KMS-11 (cell line): ENCODE results near the gene PLA2G4E.

Experiments used
- H2AFZ ChIP-seq: fragments of 200-600 bp; sonication (generic); 2 replicates; pipeline ENCODE4 v1.6.1; 2016; ENCODE audit warnings: antibody characterized with exemption, mixed run types, low read depth
- H3K27ac ChIP-seq: fragments of 200-600 bp; sonication (generic); 2 replicates; pipeline ENCODE4 v1.6.1; 2016; ENCODE audit warnings: mild to moderate bottlenecking, mixed run types
- H3K27me3 ChIP-seq: fragments of 200-600 bp; sonication (generic); 2 replicates; pipeline ENCODE4 v1.6.1; 2017; ENCODE audit warnings: mild to moderate bottlenecking, low read depth, mixed run types, moderate library complexity; ENCODE audit not compliant: insufficient read depth
- H3K36me3 ChIP-seq: fragments of 200-600 bp; sonication (generic); 2 replicates; pipeline ENCODE4 v1.6.1; 2017; ENCODE audit warnings: mild to moderate bottlenecking, mixed run types; ENCODE audit not compliant: insufficient read depth
- H3K4me1 ChIP-seq: fragments of 200-600 bp; sonication (generic); 2 replicates; pipeline ENCODE4 v1.6.1; 2016; ENCODE audit warnings: mild to moderate bottlenecking, low read depth, mixed run types; ENCODE audit not compliant: poor library complexity, severe bottlenecking
- H3K4me2 ChIP-seq: fragments of 200-600 bp; sonication (generic); 2 replicates; pipeline ENCODE4 v1.7.0; 2016; ENCODE audit warnings: mild to moderate bottlenecking, mixed run types
- H3K4me3 ChIP-seq: fragments of 200-600 bp; sonication (generic); IDR thresholded peaks from 2 replicates; pipeline ENCODE4 v1.6.1; 2017; ENCODE audit warnings: low read depth, low read length, mixed read lengths; ENCODE audit not compliant: insufficient read depth
- H3K79me2 ChIP-seq: fragments of 200-600 bp; sonication (generic); 2 replicates; pipeline ENCODE4 v1.6.1; 2016; ENCODE audit warnings: low read depth, mixed run types; ENCODE audit not compliant: insufficient read depth
- H3K9ac ChIP-seq: fragments of 200-600 bp; sonication (generic); 2 replicates; pipeline ENCODE4 v1.6.1; 2016; ENCODE audit warnings: mild to moderate bottlenecking, mixed run types
- H4K20me1 ChIP-seq: fragments of 200-600 bp; sonication (generic); 2 replicates; pipeline ENCODE4 v1.6.1; 2016; ENCODE audit warnings: mild to moderate bottlenecking, mixed run types; ENCODE audit not compliant: insufficient read depth
- TF ChIP-seq, protein P1 (sequence below): fragments of 200-600 bp; sonication (generic); conservative IDR thresholded peaks from 2 replicates; pipeline ENCODE4 v1.6.1; 2017; ENCODE audit warnings: low read depth, mild to moderate bottlenecking, antibody characterized with exemption, low read length, moderate library complexity, mixed read lengths

PLA2G4E gene

GRCh38 chr15:41979493-41980266, 41.2 kb downstream of the PLA2G4E start:
- TF ChIP-seq, protein P1, sequence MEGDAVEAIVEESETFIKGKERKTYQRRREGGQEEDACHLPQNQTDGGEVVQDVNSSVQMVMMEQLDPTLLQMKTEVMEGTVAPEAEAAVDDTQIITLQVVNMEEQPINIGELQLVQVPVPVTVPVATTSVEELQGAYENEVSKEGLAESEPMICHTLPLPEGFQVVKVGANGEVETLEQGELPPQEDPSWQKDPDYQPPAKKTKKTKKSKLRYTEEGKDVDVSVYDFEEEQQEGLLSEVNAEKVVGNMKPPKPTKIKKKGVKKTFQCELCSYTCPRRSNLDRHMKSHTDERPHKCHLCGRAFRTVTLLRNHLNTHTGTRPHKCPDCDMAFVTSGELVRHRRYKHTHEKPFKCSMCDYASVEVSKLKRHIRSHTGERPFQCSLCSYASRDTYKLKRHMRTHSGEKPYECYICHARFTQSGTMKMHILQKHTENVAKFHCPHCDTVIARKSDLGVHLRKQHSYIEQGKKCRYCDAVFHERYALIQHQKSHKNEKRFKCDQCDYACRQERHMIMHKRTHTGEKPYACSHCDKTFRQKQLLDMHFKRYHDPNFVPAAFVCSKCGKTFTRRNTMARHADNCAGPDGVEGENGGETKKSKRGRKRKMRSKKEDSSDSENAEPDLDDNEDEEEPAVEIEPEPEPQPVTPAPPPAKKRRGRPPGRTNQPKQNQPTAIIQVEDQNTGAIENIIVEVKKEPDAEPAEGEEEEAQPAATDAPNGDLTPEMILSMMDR: no peak
- H2AFZ ChIP-seq: no peak overlapping the region
- H3K79me2 ChIP-seq: no peaks in the 10 kb centered on the region
- H3K27me3 ChIP-seq: no peaks in the 10 kb centered on the region
- no peak overlapping the region for H3K4me2 ChIP-seq
- no peaks in the 10 kb centered on the region for H3K36me3 ChIP-seq
- no peaks in the 10 kb centered on the region for H4K20me1 ChIP-seq
- H3K4me3 ChIP-seq: no peak overlapping the region
- no peak overlapping the region for H3K27ac ChIP-seq
- H3K4me1 ChIP-seq: no peaks in the 10 kb centered on the region
- H3K9ac ChIP-seq: no peak overlapping the region

DNA sequence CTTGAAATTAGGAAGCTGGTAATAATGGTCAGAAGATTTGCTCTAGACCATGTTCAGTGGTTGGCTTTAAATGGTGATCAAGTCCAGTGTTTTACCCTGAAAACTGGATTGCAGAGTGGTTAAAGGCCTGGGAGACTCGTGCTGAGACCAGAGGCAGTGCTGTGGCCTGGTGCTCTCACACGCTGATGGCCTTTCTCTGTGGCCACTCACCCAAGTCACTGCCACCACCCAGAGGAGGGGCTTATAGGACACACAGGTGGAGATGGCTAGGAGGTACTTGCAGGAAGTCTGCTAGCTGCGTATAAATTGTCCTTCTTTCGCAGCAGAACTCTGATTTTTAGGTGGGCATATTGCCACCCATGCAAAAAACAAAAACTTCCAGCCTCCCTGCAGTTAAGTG, 42.3 kb downstream of the PLA2G4E start:
- no peak overlapping the region for H3K9ac ChIP-seq
- TF ChIP-seq, protein P1: no peak
- no peaks in the 10 kb centered on the region for H3K27me3 ChIP-seq
- H3K4me3 ChIP-seq: no peak overlapping the region
- no peaks in the 10 kb centered on the region for H4K20me1 ChIP-seq
- no peak overlapping the region for H2AFZ ChIP-seq
- H3K79me2 ChIP-seq: no peaks in the 10 kb centered on the region
- no peak overlapping the region for H3K4me2 ChIP-seq
- no peaks in the 10 kb centered on the region for H3K4me1 ChIP-seq
- H3K27ac ChIP-seq: no peak overlapping the region
- no peaks in the 10 kb centered on the region for H3K36me3 ChIP-seq

DNA sequence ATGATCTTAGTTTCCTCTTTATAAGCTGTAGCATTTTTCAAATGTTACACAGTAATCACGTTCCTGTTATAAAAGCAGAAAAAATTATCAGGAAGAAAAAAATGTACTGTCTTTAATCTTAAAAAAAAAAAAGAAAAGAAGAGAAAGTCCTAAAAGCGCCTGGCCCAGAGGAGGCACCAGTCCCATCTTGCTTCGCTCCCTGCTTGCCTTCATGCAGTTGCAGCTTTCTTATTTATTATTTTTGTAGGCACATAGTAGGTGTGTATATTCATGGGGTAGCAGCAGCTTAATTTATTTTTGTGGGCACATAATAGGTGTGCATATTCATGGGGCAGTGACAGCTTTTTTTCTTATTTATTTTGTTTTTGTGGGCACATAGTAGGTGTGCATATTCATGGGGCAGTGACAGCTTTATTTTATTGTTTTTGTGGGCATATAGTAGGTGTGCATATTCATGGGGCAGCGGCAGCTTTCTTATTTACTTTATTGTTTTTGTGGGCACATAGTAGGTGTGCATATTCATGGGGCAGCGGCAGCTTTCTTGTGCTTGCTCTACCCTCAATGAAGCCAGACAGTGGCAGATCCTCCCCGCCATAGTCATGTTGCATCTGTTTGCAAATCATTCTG, 43.0 kb downstream of the PLA2G4E start:
- Histone ChIP-seq H3K27ac (no peak overlapping the region), H3K4me2 (no peak overlapping the region), H2AFZ (no peak overlapping the region), H3K9ac (no peak overlapping the region), H3K79me2 (no peaks in the 10 kb centered on the region), H4K20me1 (no peaks in the 10 kb centered on the region), H3K4me3 (no peak overlapping the region), H3K4me1 (peaks cover 4% of the 10 kb centered on the region), H3K36me3 (no peaks in the 10 kb centered on the region), H3K27me3 (no peaks in the 10 kb centered on the region)
- TF ChIP-seq, protein P1: no peak

GRCh38 chr15:41975669-41976068, 45.2 kb downstream of the PLA2G4E start:
- TF ChIP-seq, protein P1: no peak
- H3K4me1 ChIP-seq: peaks cover 11% of the 10 kb centered on the region
- peaks cover 3% of the 10 kb centered on the region; the same call in 1 of the 2 replicates for H3K79me2 ChIP-seq
- no peaks in the 10 kb centered on the region for H3K36me3 ChIP-seq
- H2AFZ ChIP-seq: no peak overlapping the region
- H3K4me3 ChIP-seq: no peak overlapping the region
- H3K27me3 ChIP-seq: no peaks in the 10 kb centered on the region
- H3K27ac ChIP-seq: no peak overlapping the region
- no peak overlapping the region for H3K4me2 ChIP-seq
- no peak overlapping the region for H3K9ac ChIP-seq
- no peaks in the 10 kb centered on the region for H4K20me1 ChIP-seq
